WTC11 (cell line): ENCODE data around the gene LYST. TPM values are rescaled to one million over a fixed set of nuclear protein-coding genes. Genes with fewer than 3 reads are reported as not detected.

Experiments
- ATAC-seq: fragments of 200-7000 bp; cut with Tn5 transposase; 2 replicates; pipeline ENCODE4 v1.10.0; 2021; ENCODE audit warnings: mild to moderate bottlenecking, moderate library complexity
- CTCF ChIA-PET: fragments of 300-600 bp; sonication (Branson Sonifier 250); formaldehyde crosslinking; loops from one replicate; lab custom pipeline; 2021; ENCODE audit warnings: antibody characterized with exemption; lab: Charles Lee
- POLR2A ChIA-PET: fragments of 350-600 bp; sonication (Branson Sonifier 250); formaldehyde crosslinking; loops from one replicate; lab custom pipeline; 2021; ENCODE audit warnings: antibody characterized with exemption; lab: Charles Lee
- DNase-seq: peaks from one replicate; pipeline ENCODE4 v3.0.0; 2021; ENCODE audit warnings: low spot score
- H3K27ac Mint-ChIP-seq: 2 replicates; pipeline ENCODE4 v1.8.0; 2021; ENCODE audit warnings: mixed read lengths
- H3K27me3 Mint-ChIP-seq: 2 replicates; pipeline ENCODE4 v1.8.0; 2021; ENCODE audit warnings: low read depth, mild to moderate bottlenecking, moderate library complexity, mixed read lengths
- H3K36me3 Mint-ChIP-seq: 2 replicates; pipeline ENCODE4 v1.8.0; 2021; ENCODE audit warnings: mixed read lengths
- H3K4me1 Mint-ChIP-seq: 2 replicates; pipeline ENCODE4 v1.8.0; 2022; ENCODE audit warnings: mixed read lengths
- H3K4me3 Mint-ChIP-seq: 2 replicates; pipeline ENCODE4 v1.8.0; 2021; ENCODE audit warnings: mild to moderate bottlenecking, moderate library complexity, mixed read lengths
- H3K9me3 Mint-ChIP-seq: 2 replicates; pipeline ENCODE4 v1.8.0; 2021; ENCODE audit warnings: mixed read lengths
- AFF4 ChIP-seq: sonication (generic); formaldehyde crosslinking; IDR thresholded peaks from 2 replicates; pipeline ENCODE4 v1.8.1; 2023; ENCODE audit warnings: mild to moderate bottlenecking, missing genetic modification reagents, borderline replicate concordance
- ATF1 ChIP-seq: sonication (generic); formaldehyde crosslinking; IDR thresholded peaks from 2 replicates; pipeline ENCODE4 v1.8.1; 2023; ENCODE audit warnings: mild to moderate bottlenecking, moderate library complexity, missing genetic modification reagents
- CDX4 ChIP-seq: fragments of 250-450 bp; sonication (Bioruptor Pico); IDR thresholded peaks from 2 replicates; pipeline ENCODE4 v1.9.0; 2021; ENCODE audit warnings: moderate library complexity, mild to moderate bottlenecking, inconsistent platforms, borderline replicate concordance
- FOXP1 ChIP-seq: sonication (generic); formaldehyde crosslinking; IDR thresholded peaks from 2 replicates; pipeline ENCODE4 v1.8.0; 2022; ENCODE audit warnings: missing genetic modification reagents, mild to moderate bottlenecking, moderate library complexity, borderline replicate concordance
- GTF2I ChIP-seq: fragments of 250-450 bp; sonication (Bioruptor Pico); conservative IDR thresholded peaks from 2 replicates; pipeline ENCODE4 v1.4.0; 2021; ENCODE audit warnings: mild to moderate bottlenecking
- HMGXB4 ChIP-seq: sonication (generic); formaldehyde crosslinking; IDR thresholded peaks from 2 replicates; pipeline ENCODE4 v1.8.1; 2023; ENCODE audit warnings: mild to moderate bottlenecking, moderate library complexity, missing genetic modification reagents
- JUN ChIP-seq: sonication (generic); formaldehyde crosslinking; IDR thresholded peaks from 2 replicates; pipeline ENCODE4 v1.8.0; 2023; ENCODE audit warnings: mild to moderate bottlenecking, missing genetic modification reagents
- NFE2L1 ChIP-seq: sonication (generic); formaldehyde crosslinking; IDR thresholded peaks from 2 replicates; pipeline ENCODE4 v1.8.1; 2023; ENCODE audit warnings: missing genetic modification reagents
- TP53 ChIP-seq: sonication (generic); formaldehyde crosslinking; IDR thresholded peaks from 2 replicates; pipeline ENCODE4 v1.8.1; 2023; ENCODE audit warnings: mild to moderate bottlenecking, missing genetic modification reagents
- USF1 ChIP-seq: sonication (generic); formaldehyde crosslinking; IDR thresholded peaks from 2 replicates; pipeline ENCODE4 v1.8.0; 2022; ENCODE audit warnings: mild to moderate bottlenecking, missing genetic modification reagents
- ZBTB43 ChIP-seq: sonication (generic); formaldehyde crosslinking; IDR thresholded peaks from 2 replicates; pipeline ENCODE4 v1.8.1; 2023; ENCODE audit warnings: mild to moderate bottlenecking, missing genetic modification reagents
- ZNF138 ChIP-seq: sonication (generic); formaldehyde crosslinking; conservative IDR thresholded peaks from 2 replicates; pipeline ENCODE4 v1.8.1; 2022; ENCODE audit warnings: mild to moderate bottlenecking, moderate library complexity, missing genetic modification reagents
- ZNF317 ChIP-seq: sonication (generic); formaldehyde crosslinking; IDR thresholded peaks from 2 replicates; pipeline ENCODE4 v1.8.1; 2023; ENCODE audit warnings: low read depth, mild to moderate bottlenecking, moderate library complexity, missing genetic modification reagents, borderline replicate concordance
- ZSCAN18 ChIP-seq: fragments of 250-450 bp; sonication (Bioruptor Pico); IDR thresholded peaks from 2 replicates; pipeline ENCODE4 v2.1.2; 2022; ENCODE audit warnings: mild to moderate bottlenecking, moderate library complexity
- total RNA-seq: library from RNA; stranded (reverse); gene quantifications from 3 replicates; pipeline ENCODE4 v1.2.3, GENCODE V29; 2021

Gene LYST
- total RNA-seq, 1 experiment from 2014 or later: 0.59 TPM

- no peak for TF ChIP-seq ZSCAN18 (CRISPR knock-in tag)
These were observed 240.9 kb downstream of the LYST start (continued) for GRCh38 chr1:235625831-235626230.

GRCh38 chr1:235625340-235625739 lies 241.4 kb downstream of the LYST start:
- Mint-ChIP-seq H3K9me3 (no peaks in the 10 kb centered on the region), H3K27ac (no peak overlapping the region), H3K4me3 (no peak overlapping the region), H3K36me3 (no peaks in the 10 kb centered on the region), H3K27me3 (no peaks in the 10 kb centered on the region), H3K4me1 (peaks cover 62% of the 10 kb centered on the region)
- ChIA-PET POLR2A (no interaction called here), CTCF (interaction anchor here (3.6 kb wide), 1 partner anchor 24 kb away, joined by 14 read pairs; no protein-coding TSS in a partner anchor)
- TF ChIP-seq ATF1 (CRISPR knock-in tag) (no peak), AFF4 (CRISPR knock-in tag) (no peak), USF1 (CRISPR knock-in tag) (no peak), TP53 (CRISPR knock-in tag) (no peak), ZNF138 (CRISPR knock-in tag) (no peak), ZBTB43 (CRISPR knock-in tag) (no peak), GTF2I (CRISPR knock-in tag) (no peak), JUN (no peak), ZNF317 (CRISPR knock-in tag) (no peak), FOXP1 (no peak), CDX4 (CRISPR knock-in tag) (no peak), NFE2L1 (CRISPR knock-in tag) (no peak), HMGXB4 (CRISPR knock-in tag) (no peak)
- no peak for ATAC-seq
- DNase-seq: no peak
